CD4-positive, alpha-beta T cell (primary cell): ENCODE data around the gene PSMA3. TPM values are rescaled to one million over a fixed set of nuclear protein-coding genes. Genes with fewer than 3 reads are reported as not detected.

Experiments
- ATAC-seq: fragments of 200-7000 bp; cut with Tn5 transposase; one replicate; pipeline ENCODE4 v1.10.0; 2022; ENCODE audit warnings: mild to moderate bottlenecking; ENCODE audit not compliant: poor library complexity
- CTCF ChIA-PET: fragments of 350-600 bp; sonication (Branson Sonifier 250); formaldehyde crosslinking; loops from one replicate; lab custom pipeline; 2021; ENCODE audit warnings: antibody characterized with exemption, inconsistent platforms; lab: Charles Lee
- POLR2A ChIA-PET: fragments of 350-600 bp; sonication (Branson Sonifier 250); formaldehyde crosslinking; loops from one replicate; lab custom pipeline; 2021; ENCODE audit warnings: antibody characterized with exemption, inconsistent platforms; lab: Charles Lee
- DNase-seq, 14 experiments: peaks; one replicate each; pipeline ENCODE4 v3.0.0-alpha.2; 2013 to 2020; ENCODE audit warnings: mixed read lengths in 2 of 14
- H3K27ac ChIP-seq, 2 donors: one replicate each; pipeline versions ENCODE4 v1.5.1 to v1.7.0; 2013; ENCODE audit warnings: low read length in 2 of 2, low read depth in 1 of 2, mild to moderate bottlenecking in 1 of 2
- H3K27me3 ChIP-seq, 2 experiments: 1 replicate in 1 of 2; 2 replicates in 1 of 2; pipeline versions ENCODE4 v1.6.1 to v1.7.0; 2013; ENCODE audit warnings: low read length in 2 of 2, control low read depth in 1 of 2, mild to moderate bottlenecking in 1 of 2, moderate library complexity in 1 of 2; ENCODE audit not compliant: insufficient read depth in 2 of 2, control insufficient read depth in 1 of 2
- H3K36me3 ChIP-seq: one replicate; pipeline ENCODE4 v1.6.1; 2013; ENCODE audit warnings: low read length, control low read depth; ENCODE audit not compliant: insufficient read depth
- H3K4me1 ChIP-seq: one replicate; pipeline ENCODE4 v1.6.1; 2013; ENCODE audit warnings: low read length, control low read depth; ENCODE audit not compliant: insufficient read depth
- H3K4me3 ChIP-seq: one replicate; pipeline ENCODE4 v1.5.1; 2013; ENCODE audit warnings: mild to moderate bottlenecking, low read length, moderate library complexity
- H3K9me3 ChIP-seq, 2 experiments: 1 replicate in 1 of 2; 2 replicates in 1 of 2; pipeline versions ENCODE4 v1.6.1 to v1.7.0; 2013; ENCODE audit warnings: low read length in 2 of 2, mild to moderate bottlenecking in 2 of 2, control low read depth in 1 of 2, moderate library complexity in 1 of 2; ENCODE audit not compliant: control insufficient read depth in 1 of 2, insufficient read depth in 1 of 2
- H3K27ac Mint-ChIP-seq: one replicate; pipeline ENCODE4 v1.8.0; 2020; ENCODE audit warnings: mixed read lengths
- H3K27me3 Mint-ChIP-seq: one replicate; pipeline ENCODE4 v1.8.0; 2021; ENCODE audit warnings: mixed read lengths
- H3K36me3 Mint-ChIP-seq: one replicate; pipeline ENCODE4 v1.8.0; 2021; ENCODE audit warnings: low read depth, mixed read lengths
- H3K4me1 Mint-ChIP-seq: one replicate; pipeline ENCODE4 v1.8.0; 2021; ENCODE audit warnings: low read depth, mixed read lengths
- H3K4me3 Mint-ChIP-seq: one replicate; pipeline ENCODE4 v1.8.0; 2020; ENCODE audit warnings: mild to moderate bottlenecking, mixed read lengths
- H3K9me3 Mint-ChIP-seq: one replicate; pipeline ENCODE4 v1.8.0; 2020; ENCODE audit warnings: mixed read lengths
- intact Hi-C, 2 experiments: fragments of 100-400 bp; cut with DNase I in 1 of 2; cut with micrococcal nuclease in 1 of 2; formaldehyde crosslinking; loops; one replicate each; pipeline versions ENCODE4 v1.15.1 to v1.9.0; 2023 to 2025; cut with DNase I, micrococcal nuclease
- total RNA-seq, 174 experiments: library from RNA in 2 of 174; stranded (reverse) in 2 of 174; gene quantifications; one replicate each; pipeline ENCODE4 v1.2.3 and lab custom pipeline; 2021 to 2026
- TF ChIP-seq, protein P1 (sequence below): fragments of 200-600 bp; IDR thresholded peaks from one replicate; pipeline ENCODE4 v1.8.0; 2022; ENCODE audit warnings: antibody characterized with exemption, mild to moderate bottlenecking

The PSMA3 gene
- total RNA-seq, 2 experiments from 2014 or later, result 104 to 108 TPM

DNA sequence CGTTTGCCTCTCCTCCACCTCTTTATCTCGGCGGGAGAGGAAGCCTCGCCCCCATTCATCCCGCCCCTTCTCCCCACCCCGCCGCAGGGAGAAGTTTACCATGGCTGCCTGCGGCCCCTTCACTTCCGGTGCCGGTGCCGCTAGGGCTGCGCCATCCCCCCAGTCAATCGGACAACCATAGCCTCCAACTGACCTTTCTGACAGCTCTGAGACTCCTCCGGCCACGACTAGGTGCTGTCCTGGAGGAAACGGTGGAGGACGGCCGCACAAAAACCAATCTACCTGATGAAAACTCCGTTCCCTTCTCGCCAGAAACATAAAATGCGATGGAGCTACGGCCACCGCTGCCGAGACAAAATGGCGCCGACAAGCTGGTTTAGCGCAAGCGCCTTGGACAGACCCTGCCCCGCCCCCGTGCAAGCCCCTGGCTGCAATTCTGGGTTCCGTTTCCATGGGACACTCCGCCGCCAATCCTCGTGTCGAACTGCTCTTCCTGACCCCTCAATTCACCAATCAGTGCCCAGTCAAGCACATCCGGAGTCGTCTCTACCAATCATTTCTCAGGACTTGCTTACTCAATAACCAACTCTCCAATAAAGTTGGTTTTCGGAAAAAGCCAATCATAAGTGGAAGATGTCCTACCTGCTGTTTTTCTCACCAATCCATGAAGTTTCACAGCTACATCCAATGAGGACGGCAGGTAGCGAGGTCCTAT lies 53.3 kb downstream of the PSMA3 start:
- DNase-seq, result peak; percentile 94 to 100 (median 98)
- no peak overlapping the region for H3K4me3 Mint-ChIP-seq
- no peaks in the 10 kb centered on the region for H3K27me3 Mint-ChIP-seq
- Histone ChIP-seq H3K27ac (peak overlapping the region; percentile 95 to 98), H3K27me3 (no peaks in the 10 kb centered on the region), H3K4me1 (peaks cover 30% of the 10 kb centered on the region), H3K4me3 (peak overlapping the region; percentile 85), H3K9me3 (no peaks in the 10 kb centered on the region), H3K36me3 (peaks cover 33% of the 10 kb centered on the region)
- H3K4me1 Mint-ChIP-seq, result peaks cover 32% of the 10 kb centered on the region
- TF ChIP-seq, protein P1, sequence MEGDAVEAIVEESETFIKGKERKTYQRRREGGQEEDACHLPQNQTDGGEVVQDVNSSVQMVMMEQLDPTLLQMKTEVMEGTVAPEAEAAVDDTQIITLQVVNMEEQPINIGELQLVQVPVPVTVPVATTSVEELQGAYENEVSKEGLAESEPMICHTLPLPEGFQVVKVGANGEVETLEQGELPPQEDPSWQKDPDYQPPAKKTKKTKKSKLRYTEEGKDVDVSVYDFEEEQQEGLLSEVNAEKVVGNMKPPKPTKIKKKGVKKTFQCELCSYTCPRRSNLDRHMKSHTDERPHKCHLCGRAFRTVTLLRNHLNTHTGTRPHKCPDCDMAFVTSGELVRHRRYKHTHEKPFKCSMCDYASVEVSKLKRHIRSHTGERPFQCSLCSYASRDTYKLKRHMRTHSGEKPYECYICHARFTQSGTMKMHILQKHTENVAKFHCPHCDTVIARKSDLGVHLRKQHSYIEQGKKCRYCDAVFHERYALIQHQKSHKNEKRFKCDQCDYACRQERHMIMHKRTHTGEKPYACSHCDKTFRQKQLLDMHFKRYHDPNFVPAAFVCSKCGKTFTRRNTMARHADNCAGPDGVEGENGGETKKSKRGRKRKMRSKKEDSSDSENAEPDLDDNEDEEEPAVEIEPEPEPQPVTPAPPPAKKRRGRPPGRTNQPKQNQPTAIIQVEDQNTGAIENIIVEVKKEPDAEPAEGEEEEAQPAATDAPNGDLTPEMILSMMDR, result no peak
- ChIA-PET CTCF (interaction anchor here (1.1 to 1.2 kb wide), 2 partner anchors 30 to 56 kb away, joined by 3 to 5 read pairs; no protein-coding TSS in a partner anchor), POLR2A (interaction anchor here (0.5 to 4.8 kb wide), 45 partner anchors 10 to 1951 kb away, joined by 3 to 122 read pairs (median 5); partner anchors contain the start of genes ACTR10, AP5M1, DAAM1 and DHRS7)
- intact Hi-C loops, result loop anchor here (1.0 to 5.0 kb wide), 9 partner anchors 17 to 129 kb away; partner anchors contain the start of genes KIAA0586 (in 2 of the 2), PSMA3 (in 2 of the 2), TIMM9 (in 2 of the 2) and ACTR10 (in 1 of the 2)
- H3K36me3 Mint-ChIP-seq, result peaks cover 48% of the 10 kb centered on the region
- no peaks in the 10 kb centered on the region for H3K9me3 Mint-ChIP-seq
- no peak overlapping the region for H3K27ac Mint-ChIP-seq
- peak; percentile 83 for ATAC-seq

DNA sequence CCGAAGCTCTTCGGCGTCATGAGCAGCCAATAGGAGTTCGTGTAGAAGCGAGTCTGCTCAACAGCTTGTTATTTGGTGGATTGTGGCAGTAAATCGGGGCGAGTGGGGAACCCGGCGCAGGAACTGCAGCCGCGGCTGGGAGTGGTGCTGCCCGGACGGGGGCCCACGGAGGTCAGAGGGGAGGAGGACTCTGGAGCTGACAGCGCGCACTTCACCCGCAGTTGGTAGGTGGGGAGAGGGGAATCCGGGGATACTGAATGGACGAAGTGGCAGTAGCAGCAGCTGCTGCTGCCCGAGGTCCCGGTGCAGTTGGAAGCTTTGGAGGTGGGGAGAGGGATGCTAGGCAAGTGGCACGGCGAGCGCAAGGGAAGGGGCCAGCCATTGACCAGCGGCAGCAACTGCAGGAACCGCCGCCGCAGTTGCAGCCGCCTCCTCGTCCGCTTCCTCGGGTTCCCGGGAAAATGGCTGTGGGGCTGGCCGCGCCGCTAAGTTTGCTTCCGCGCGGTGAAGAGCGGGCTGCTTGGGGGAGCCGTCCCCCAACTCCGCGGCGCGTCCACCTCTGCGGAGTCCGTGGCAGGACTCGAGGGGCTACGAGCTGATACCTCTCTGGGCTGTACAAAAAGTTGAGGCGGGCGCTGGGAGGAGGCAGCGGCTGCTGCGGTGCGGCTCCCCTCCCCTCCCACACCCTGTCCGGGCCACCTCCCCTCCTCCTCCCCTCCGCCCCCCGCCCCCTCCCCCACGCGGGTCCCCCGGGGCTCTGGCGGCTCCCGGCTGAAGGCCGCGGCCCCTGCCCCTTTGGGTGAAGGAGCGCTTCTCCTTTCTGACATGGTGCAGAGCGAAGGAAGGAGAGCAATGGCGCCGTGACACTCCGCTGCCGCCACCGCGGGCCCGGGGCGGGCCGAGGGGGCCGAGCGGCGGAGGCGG lies 54.1 kb downstream of the PSMA3 start, which contains the start of gene ARID4A:
Gene ARID4A, plus strand, starts transcription at position 79 of the 924 bp plus-strand sequence. CDS start 1,300 bp downstream, outside the sequence.
- no peak within 1 kb of the TSS for H3K27ac Mint-ChIP-seq
- TF ChIP-seq, protein P1, result no peak
- H3K4me3 Mint-ChIP-seq, result no peak within 1 kb of the TSS
- Histone ChIP-seq H3K27ac (peak within 1 kb of the TSS; percentile 95 to 98), H3K4me3 (peak within 1 kb of the TSS; percentile 85), H3K4me1 (peaks cover 29% of the 10 kb centered on the region), H3K27me3 (no peaks in the 10 kb centered on the region), H3K9me3 (no peaks in the 10 kb centered on the region), H3K36me3 (peaks cover 33% of the 10 kb centered on the region)
- H3K36me3 Mint-ChIP-seq, result peaks cover 47% of the 10 kb centered on the region
- intact Hi-C loops, result loop anchor here (1.0 to 5.0 kb wide), 7 partner anchors 32 to 129 kb away; partner anchors contain the start of genes KIAA0586 (in 2 of the 2), TIMM9 (in 2 of the 2), ACTR10 (in 1 of the 2) and PSMA3 (in 1 of the 2)
- H3K27me3 Mint-ChIP-seq, result no peaks in the 10 kb centered on the region
- no peak for ATAC-seq
- ChIA-PET POLR2A (interaction anchor here (0.5 to 4.8 kb wide), 46 partner anchors 8 to 1950 kb away, joined by 3 to 122 read pairs (median 5); partner anchors contain the start of genes ACTR10, AP5M1, DAAM1 and EXOC5), CTCF (interaction anchor here (1.1 to 1.2 kb wide), 2 partner anchors 30 to 57 kb away, joined by 3 to 5 read pairs; no protein-coding TSS in a partner anchor)
- peaks cover 33% of the 10 kb centered on the region for H3K4me1 Mint-ChIP-seq
- H3K9me3 Mint-ChIP-seq, result no peaks in the 10 kb centered on the region
- peak; percentile 11 to 90 (median 72) for DNase-seq
